Measurements from ENCODE around the gene KIF3B.
"Not testable (repeated sequence)": the region's sequence is repeated elsewhere in the genome, so short reads cannot be mapped to it uniquely, and the experiment has no call there.

The KIF3B gene

GRCh38 chr20:32382102-32382950, 104.9 kb downstream of the KIF3B start:
- DNase-seq (ENCODE audit: low read depth in 2 of 2, low spot score in 1 of 2), result no peak

- DNase-seq (ENCODE audit: low read depth in 2 of 2, low spot score in 1 of 2), result not testable (repeated sequence)
Observed at GRCh38 chr20:32383441-32383840, 106.0 kb downstream of the KIF3B start.
